GM19193 (cell line): ENCODE data around the gene ADAMTS2.

Experiments
- POLR2A ChIP-seq: IDR thresholded peaks from 4 replicates; pipeline ENCODE4 v1.6.1; 2011; ENCODE audit not compliant: insufficient read depth, insufficient read length; ENCODE audit errors: extremely low read depth

Gene ADAMTS2

GRCh38 chr5:179233909-179234562, 111.2 kb downstream of the ADAMTS2 start:
- TF ChIP-seq POLR2A: no peak

GRCh38 chr5:179232091-179232735, 113.0 kb downstream of the ADAMTS2 start:
- TF ChIP-seq POLR2A: no peak

GRCh38 chr5:179231309-179231708, 114.0 kb downstream of the ADAMTS2 start:
- no peak for TF ChIP-seq POLR2A

GRCh38 chr5:179230061-179230461, 115.2 kb downstream of the ADAMTS2 start:
- no peak for TF ChIP-seq POLR2A

GRCh38 chr5:179229331-179229831, 115.9 kb downstream of the ADAMTS2 start:
- no peak for TF ChIP-seq POLR2A

GRCh38 chr5:179228341-179229121, 116.7 kb downstream of the ADAMTS2 start:
- no peak for TF ChIP-seq POLR2A

- no peak for TF ChIP-seq POLR2A
Observed at GRCh38 chr5:179227580-179228311, 117.5 kb downstream of the ADAMTS2 start.

- no peak for TF ChIP-seq POLR2A
Observed at GRCh38 chr5:179227229-179227579, 118.1 kb downstream of the ADAMTS2 start.

GRCh38 chr5:179226696-179227095, 118.6 kb downstream of the ADAMTS2 start:
- no peak for TF ChIP-seq POLR2A

GRCh38 chr5:179225387-179225786, 119.9 kb downstream of the ADAMTS2 start:
- no peak for TF ChIP-seq POLR2A

GRCh38 chr5:179224741-179225140, 120.5 kb downstream of the ADAMTS2 start:
- TF ChIP-seq POLR2A: no peak

- no peak for TF ChIP-seq POLR2A
Observed at GRCh38 chr5:179223961-179224360, 121.3 kb downstream of the ADAMTS2 start.

- no peak for TF ChIP-seq POLR2A
Observed at GRCh38 chr5:179223528-179223927, 121.7 kb downstream of the ADAMTS2 start.

GRCh38 chr5:179222246-179223017, 122.8 kb downstream of the ADAMTS2 start:
- TF ChIP-seq POLR2A: no peak
